Prostate gland (tissue), 2 donors: ENCODE results near the gene CDH26. TPM values are rescaled to one million over a fixed set of nuclear protein-coding genes. Genes with fewer than 3 reads are reported as not detected.
A peak's percentile ranks its signal among the peaks of the same experiment; 100 is the strongest.

Experiments used
- DNase-seq: peaks from one replicate; pipeline ENCODE4 v3.0.0-alpha.2; 2019; ENCODE audit warnings: low spot score
- H3K27ac ChIP-seq, 2 donors: fragments of 200-600 bp; sonication (generic); 2 replicates each; pipeline ENCODE4 v1.5.1; 2017 to 2019
- H3K27me3 ChIP-seq: fragments of 200-600 bp; sonication (generic); replicated peaks from 2 replicates; pipeline ENCODE4 v1.5.1; 2019; ENCODE audit not compliant: insufficient read depth
- H3K36me3 ChIP-seq, 2 donors: fragments of 200-600 bp; sonication (generic); 1 replicate in 1 of 2; 2 replicates in 1 of 2; pipeline versions ENCODE4 v1.5.1 to v1.8.1; 2017 to 2019
- H3K4me1 ChIP-seq: fragments of 200-600 bp; sonication (generic); replicated peaks from 2 replicates; pipeline ENCODE4 v1.5.1; 2019
- H3K4me3 ChIP-seq, 2 donors: fragments of 200-600 bp; sonication (generic); 2 replicates each; pipeline ENCODE4 v1.5.1; 2017 to 2019
- H3K9me3 ChIP-seq: fragments of 200-600 bp; sonication (generic); 2 replicates; pipeline ENCODE4 v1.5.1; 2017
- POLR2A ChIP-seq: fragments of 450-650 bp; IDR thresholded peaks from one replicate; pipeline ENCODE4 v1.6.1; 2016; ENCODE audit warnings: antibody characterized with exemption, mild to moderate bottlenecking
- POLR2AphosphoS5 ChIP-seq: sonication (generic); formaldehyde crosslinking; IDR thresholded peaks from one replicate; pipeline ENCODE4 v1.6.1; 2017; ENCODE audit warnings: antibody characterized with exemption
- WGBS: methylation state at CpG from one replicate; pipeline ENCODE4 v1.1.5; 2018; 5-methylcytosine and 5-hydroxymethylcytosine counted together
- intact Hi-C: fragments of 100-400 bp; cut with DNase I; formaldehyde crosslinking; loops from one replicate; pipeline ENCODE4 v1.14.2; 2022
- total RNA-seq, 2 donors: library from RNA; depleted of rRNA; stranded (reverse); fragments of >200 nt; gene quantifications; one replicate each; pipeline ENCODE4 v1.1.0, GENCODE V29; 2016
- TF ChIP-seq, protein P1 (sequence below), 4 experiments: fragments of 200-600 bp in 2 of 4; fragments of 450-650 bp in 2 of 4; sonication (generic) in 2 of 4; IDR thresholded peaks; 1 replicate in 3 of 4; 2 replicates in 1 of 4; pipeline ENCODE4 v1.5.1; 2016 to 2019; ENCODE audit warnings: antibody characterized with exemption in 4 of 4, mild to moderate bottlenecking in 2 of 4, moderate library complexity in 2 of 4

The CDH26 gene
- total RNA-seq, 2 donors from 2014 or later, result 11.0 to 30.6 TPM

DNA sequence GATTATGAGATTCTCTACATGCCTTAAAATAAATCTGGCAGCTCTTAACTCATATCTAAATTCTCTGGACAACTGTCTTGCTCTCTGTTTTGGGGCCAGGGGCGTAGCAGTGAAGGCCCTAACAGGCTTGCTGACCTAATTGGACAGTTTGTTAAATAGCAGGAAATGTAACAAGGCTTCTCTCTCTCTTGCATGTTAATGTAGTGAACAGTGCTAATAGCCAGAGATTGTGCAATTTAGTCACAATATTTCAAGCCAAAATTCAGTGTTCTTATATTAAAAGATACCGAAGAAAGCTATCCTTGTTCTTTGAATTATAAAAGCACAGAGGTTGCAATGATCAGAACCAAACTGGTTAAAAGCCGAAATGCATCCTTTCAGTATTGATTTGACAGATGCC is 21.1 kb upstream of the CDH26 start:
- Histone ChIP-seq H3K4me3 (no peak overlapping the region), H3K27me3 (no peaks in the 10 kb centered on the region), H3K27ac (no peak overlapping the region), H3K9me3 (no peaks in the 10 kb centered on the region), H3K36me3 (no peaks in the 10 kb centered on the region), H3K4me1 (peaks cover 15% of the 10 kb centered on the region)
- intact Hi-C loops, result no loop called here
- TF ChIP-seq, protein P1, sequence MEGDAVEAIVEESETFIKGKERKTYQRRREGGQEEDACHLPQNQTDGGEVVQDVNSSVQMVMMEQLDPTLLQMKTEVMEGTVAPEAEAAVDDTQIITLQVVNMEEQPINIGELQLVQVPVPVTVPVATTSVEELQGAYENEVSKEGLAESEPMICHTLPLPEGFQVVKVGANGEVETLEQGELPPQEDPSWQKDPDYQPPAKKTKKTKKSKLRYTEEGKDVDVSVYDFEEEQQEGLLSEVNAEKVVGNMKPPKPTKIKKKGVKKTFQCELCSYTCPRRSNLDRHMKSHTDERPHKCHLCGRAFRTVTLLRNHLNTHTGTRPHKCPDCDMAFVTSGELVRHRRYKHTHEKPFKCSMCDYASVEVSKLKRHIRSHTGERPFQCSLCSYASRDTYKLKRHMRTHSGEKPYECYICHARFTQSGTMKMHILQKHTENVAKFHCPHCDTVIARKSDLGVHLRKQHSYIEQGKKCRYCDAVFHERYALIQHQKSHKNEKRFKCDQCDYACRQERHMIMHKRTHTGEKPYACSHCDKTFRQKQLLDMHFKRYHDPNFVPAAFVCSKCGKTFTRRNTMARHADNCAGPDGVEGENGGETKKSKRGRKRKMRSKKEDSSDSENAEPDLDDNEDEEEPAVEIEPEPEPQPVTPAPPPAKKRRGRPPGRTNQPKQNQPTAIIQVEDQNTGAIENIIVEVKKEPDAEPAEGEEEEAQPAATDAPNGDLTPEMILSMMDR (IDR thresholded peaks at IDR 0.05), result no peak
- no peak for TF ChIP-seq POLR2AphosphoS5
- no peak for TF ChIP-seq POLR2A
- WGBS, result 72% methylated on average over 3 of the region's 3 CpGs
- DNase-seq, result no peak

DNA sequence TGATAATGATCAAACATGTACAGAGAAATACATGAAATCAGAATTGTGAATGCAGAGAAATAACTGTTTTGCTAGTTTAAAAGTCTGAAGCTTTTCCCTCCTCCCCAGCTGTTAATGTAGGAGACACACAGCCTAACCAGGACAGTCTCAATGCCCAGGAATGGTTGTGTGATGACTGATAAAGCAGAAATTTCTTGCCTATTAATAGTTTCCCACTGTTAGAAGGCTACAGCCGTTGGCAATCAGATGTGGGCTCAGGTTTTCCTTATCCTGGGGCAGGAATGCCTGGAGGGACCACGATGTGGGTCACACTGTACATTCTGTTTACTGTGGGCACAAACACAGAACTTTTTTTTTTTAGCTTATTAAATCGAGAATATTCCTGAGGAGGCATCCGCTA is 20.0 kb upstream of the CDH26 start:
- H3K4me1 ChIP-seq, result peaks cover 20% of the 10 kb centered on the region
- no peak for DNase-seq
- intact Hi-C loops, result no loop called here
- no peaks in the 10 kb centered on the region for H3K27me3 ChIP-seq
- H3K36me3 ChIP-seq, result no peaks in the 10 kb centered on the region
- no peaks in the 10 kb centered on the region for H3K9me3 ChIP-seq
- H3K27ac ChIP-seq, result peak overlapping the region; percentile 9 to 96
- WGBS, result 35% methylated on average over 4 of the region's 4 CpGs
- peak overlapping the region in 1 of 2 donors; percentile 78 for H3K4me3 ChIP-seq
- TF ChIP-seq POLR2A (no peak), POLR2AphosphoS5 (no peak)
- TF ChIP-seq, protein P1 (IDR thresholded peaks at IDR 0.05), result no peak

DNA sequence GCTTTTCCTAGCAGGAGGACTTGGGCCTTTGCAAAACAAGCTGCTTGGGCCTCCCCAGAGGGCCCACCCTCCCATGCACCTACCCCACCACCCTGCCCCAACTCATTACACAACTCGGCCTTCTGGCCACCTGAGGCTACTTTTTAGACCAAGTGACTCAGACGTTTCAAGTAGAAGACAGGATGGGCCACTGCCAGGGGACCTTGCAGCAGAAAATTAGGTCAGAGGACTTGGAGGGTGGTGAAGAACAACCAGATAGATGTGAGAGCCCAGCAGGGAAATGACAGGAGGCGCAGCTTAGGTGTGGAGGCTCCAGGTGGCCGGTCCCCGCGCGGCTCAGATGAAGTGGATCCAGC is 19.5 kb upstream of the CDH26 start:
- H3K4me3 ChIP-seq, result peak overlapping the region in 1 of 2 donors; percentile 78
- H3K9me3 ChIP-seq, result no peaks in the 10 kb centered on the region
- H3K4me1 ChIP-seq, result peaks cover 24% of the 10 kb centered on the region
- H3K27me3 ChIP-seq, result no peaks in the 10 kb centered on the region
- TF ChIP-seq, protein P1 (IDR thresholded peaks at IDR 0.05), result no peak
- TF ChIP-seq POLR2AphosphoS5 (no peak), POLR2A (no peak)
- peak overlapping the region; percentile 9 to 96 for H3K27ac ChIP-seq
- H3K36me3 ChIP-seq, result no peaks in the 10 kb centered on the region
- WGBS, result 71% methylated on average over 7 of the region's 7 CpGs
- DNase-seq, result no peak
- intact Hi-C loops, result no loop called here

DNA sequence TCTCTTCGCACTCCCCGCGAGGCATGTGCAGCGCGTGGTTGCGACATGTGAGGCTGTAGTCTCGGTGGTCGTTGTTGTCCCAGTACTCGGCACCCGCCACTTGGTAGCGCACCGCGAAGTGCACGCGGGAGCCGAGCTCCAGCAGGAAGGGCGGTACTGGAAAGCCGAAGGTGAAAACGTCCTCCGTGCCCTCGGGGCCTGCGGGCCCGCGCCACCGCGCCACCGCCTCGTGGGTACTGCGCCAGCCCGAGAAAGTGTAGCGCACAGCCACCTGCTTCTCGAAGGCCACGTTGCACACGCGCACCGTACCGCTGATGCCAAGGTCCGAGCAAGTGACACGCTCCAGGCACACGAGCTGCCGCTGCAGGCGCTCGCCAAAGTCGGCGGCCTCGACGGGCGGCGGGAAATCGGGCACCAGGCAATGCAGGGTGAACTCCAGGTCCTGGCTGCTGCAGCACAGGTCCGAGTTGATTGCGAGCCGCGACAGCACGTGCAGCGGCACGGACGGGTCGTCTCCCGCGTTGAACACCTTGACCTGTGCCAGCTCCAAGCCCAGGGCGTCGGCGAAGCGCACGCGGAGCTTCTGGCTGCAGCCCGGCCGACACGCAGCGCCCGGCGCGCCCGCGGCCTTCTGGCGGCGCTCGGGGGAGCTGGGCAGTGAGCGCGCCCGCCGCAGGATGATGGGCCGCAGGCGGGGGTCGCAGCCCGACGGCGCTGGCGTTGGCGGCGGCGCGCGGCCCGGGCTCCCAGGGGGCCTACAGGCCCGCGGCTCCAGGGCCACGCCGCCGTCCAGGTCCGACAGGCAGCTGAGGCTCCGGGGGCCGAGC is 19.0 kb upstream of the CDH26 start:
- intact Hi-C loops, result no loop called here

More for the DNA sequence above, 19.0 kb upstream of the CDH26 start:
- no peak for DNase-seq
- no peak for TF ChIP-seq POLR2AphosphoS5
- no peak for TF ChIP-seq POLR2A
- TF ChIP-seq, protein P1 (IDR thresholded peaks at IDR 0.05), result no peak
- WGBS, result 57% methylated on average over 81 of the region's 104 CpGs
- Histone ChIP-seq H3K27me3 (no peaks in the 10 kb centered on the region), H3K9me3 (no peaks in the 10 kb centered on the region), H3K4me3 (peak overlapping the region; percentile 60 to 78), H3K27ac (peak overlapping the region; percentile 92 to 96), H3K36me3 (peaks cover 0 to under 1% of the 10 kb centered on the region in 2 donors), H3K4me1 (peaks cover 24% of the 10 kb centered on the region)
